IPS-18c (cell line): Measurements from ENCODE around the gene DNAAF5.
A peak's percentile ranks its signal among the peaks of the same experiment; 100 is the strongest.

Experiments used
- H3K4me3 ChIP-seq: 2 replicates; pipeline ENCODE4 v1.7.0; 2013; ENCODE audit warnings: low read depth, mild to moderate bottlenecking, low read length, moderate library complexity; ENCODE audit not compliant: insufficient read depth
- H3K9me3 ChIP-seq: one replicate; pipeline ENCODE4 v1.6.1; 2013; ENCODE audit warnings: mild to moderate bottlenecking, low read length, moderate library complexity; ENCODE audit not compliant: control insufficient read depth, insufficient read depth

Gene DNAAF5

GRCh38 chr7:726084-726853, at the start of gene DNAAF5:
Gene DNAAF5, plus strand, starts transcription at chr7:726699. Its CDS starts 22 bp downstream, at chr7:726721.
- H3K4me3 ChIP-seq, result peak within 1 kb of the TSS; percentile 78
- H3K9me3 ChIP-seq, result no peaks in the 10 kb centered on the region

- Histone ChIP-seq H3K4me3 (no peak overlapping the region), H3K9me3 (no peaks in the 10 kb centered on the region)
Observed at GRCh38 chr7:676972-677385, 49.5 kb upstream of the DNAAF5 start.

DNA sequence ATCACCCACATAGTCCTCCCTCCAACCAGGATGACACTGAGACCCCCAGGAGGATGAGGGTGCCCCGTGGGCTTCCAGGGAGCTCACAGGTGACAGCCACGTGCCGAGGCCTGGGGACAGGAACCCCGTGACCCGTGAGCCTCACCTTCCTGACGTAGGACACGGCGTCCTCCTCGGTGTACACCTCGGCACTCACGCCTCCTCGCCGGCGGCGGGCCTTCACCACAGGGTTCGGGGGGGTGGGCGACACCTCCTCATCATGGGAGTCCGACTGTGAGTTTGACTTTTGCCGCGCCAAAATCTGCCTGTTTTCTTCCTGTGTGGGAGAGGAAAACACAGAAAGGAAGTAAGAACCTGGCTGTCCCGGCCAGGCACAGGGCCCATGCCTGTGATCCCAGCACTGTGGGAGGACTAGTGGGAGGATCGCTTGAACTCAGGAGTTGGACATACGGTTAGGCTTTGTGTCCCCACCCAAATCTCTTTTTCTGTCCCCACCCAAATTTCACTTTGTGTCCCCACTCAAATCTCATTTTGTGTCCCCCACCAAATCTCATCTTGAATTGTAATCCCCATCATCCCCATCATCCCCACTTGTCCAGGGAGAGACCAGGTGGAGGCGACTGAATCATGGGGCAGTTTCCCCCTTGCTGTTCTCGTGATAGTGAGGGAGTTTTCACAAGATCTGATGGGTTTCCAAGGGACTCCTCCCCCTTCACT, 45.9 kb upstream of the DNAAF5 start:
- H3K9me3 ChIP-seq, result no peaks in the 10 kb centered on the region
- no peak overlapping the region for H3K4me3 ChIP-seq

- Histone ChIP-seq H3K4me3 (no peak overlapping the region), H3K9me3 (no peaks in the 10 kb centered on the region)
Observed at GRCh38 chr7:681551-682307, 44.8 kb upstream of the DNAAF5 start.

DNA sequence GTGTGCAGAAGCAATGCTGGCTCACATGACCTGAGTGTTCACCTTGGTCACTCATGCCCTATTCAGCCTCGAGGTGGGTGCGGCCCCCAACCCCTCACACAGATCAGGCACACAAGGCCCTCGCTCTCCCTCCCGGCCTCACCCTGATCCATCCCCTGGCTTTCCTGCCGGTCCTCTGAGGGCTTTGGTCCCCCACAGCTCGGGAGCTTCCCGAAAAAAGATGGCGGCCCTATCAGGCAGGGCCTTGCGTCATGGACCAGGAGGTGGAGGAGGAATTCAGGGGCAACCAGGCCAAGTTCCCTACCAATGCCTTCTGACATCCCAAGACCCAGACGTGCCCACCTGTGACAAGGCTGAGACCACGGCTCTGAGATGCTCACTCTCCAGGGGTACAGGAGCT, 43.7 kb upstream of the DNAAF5 start:
- Histone ChIP-seq H3K9me3 (no peaks in the 10 kb centered on the region), H3K4me3 (no peak overlapping the region)

- Histone ChIP-seq H3K4me3 (no peak overlapping the region; the same call in 1 of the 2 replicates), H3K9me3 (no peaks in the 10 kb centered on the region)
Observed at GRCh38 chr7:683526-684205, 42.8 kb upstream of the DNAAF5 start.

- Histone ChIP-seq H3K9me3 (no peaks in the 10 kb centered on the region), H3K4me3 (no peak overlapping the region)
Observed at GRCh38 chr7:684416-684815, 42.1 kb upstream of the DNAAF5 start.

GRCh38 chr7:685540-685939, 41.0 kb upstream of the DNAAF5 start:
- H3K4me3 ChIP-seq, result no peak overlapping the region
- H3K9me3 ChIP-seq, result no peaks in the 10 kb centered on the region

DNA sequence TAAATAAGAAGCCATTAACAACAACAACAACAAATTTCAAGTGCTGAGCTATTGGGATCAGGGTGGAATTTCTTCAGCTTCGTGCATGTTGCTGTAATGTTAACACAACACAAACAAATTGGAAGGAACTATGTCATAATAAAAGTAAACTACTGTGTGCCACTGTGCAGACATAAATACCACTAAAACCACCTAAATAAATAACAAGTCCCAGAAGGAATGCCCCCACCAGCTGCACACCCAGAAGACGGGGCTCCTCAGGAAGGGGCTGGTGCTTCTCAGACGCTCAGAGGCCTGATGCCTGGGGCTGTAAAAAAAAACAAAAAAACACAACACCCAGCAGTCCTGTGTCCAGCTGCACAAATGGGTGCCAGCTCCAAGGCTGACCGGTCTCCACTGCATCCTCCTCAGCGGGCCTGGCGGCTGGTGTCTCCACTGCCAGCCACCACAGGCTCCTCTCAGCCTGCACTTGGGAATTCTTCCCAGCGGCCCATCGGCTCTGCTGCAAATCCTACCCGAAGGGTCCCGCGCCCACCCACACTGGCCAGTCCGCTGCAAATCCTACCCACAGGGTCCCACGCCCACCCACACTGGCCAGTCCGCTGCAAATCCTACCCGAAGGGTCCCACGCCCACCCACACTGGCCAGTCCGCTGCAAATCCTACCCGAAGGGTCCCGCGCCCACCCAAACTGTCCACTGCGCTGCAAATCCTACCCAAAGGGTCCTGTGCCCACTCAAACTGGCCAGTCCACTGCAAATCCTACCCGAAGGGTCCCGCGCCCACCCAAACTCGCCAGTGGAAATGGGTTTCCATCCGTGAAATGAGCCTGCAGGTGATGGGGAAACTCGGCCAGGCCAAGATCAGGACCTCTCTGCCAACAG, 35.8 kb upstream of the DNAAF5 start:
- H3K9me3 ChIP-seq, result no peaks in the 10 kb centered on the region
- no peak overlapping the region for H3K4me3 ChIP-seq

DNA sequence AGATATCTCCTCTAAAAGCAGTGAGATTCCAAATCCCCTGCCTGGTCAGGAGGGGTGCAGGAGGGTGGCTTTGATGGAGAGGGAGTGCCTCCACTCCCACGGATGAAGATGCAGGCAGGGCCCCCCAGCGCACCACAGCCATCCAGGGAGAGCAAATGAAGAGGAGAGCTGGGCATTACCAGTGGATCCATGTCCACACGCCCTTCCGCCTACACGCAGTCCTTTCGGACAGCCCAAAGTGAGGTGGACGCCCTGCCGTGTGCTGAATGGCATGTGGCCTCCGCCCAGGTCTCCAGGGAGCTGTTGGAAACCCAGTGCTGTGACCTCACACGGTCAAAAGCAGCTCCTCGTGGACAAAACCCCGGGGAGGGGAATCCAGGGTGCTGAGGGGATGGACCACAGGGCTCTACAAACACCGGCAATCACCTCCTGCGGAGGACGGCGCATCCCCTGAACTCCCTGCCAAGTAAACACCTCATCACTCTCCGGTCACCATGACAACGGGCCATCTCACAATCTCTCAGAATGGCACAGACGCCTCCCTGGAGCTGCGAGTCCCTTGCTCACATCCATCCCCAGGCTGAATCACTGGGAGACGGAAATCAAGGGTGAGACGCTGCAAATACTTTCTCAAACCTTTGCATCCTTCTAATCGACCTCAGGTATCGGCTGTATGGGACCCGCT, 35.0 kb upstream of the DNAAF5 start:
- Histone ChIP-seq H3K4me3 (no peak overlapping the region), H3K9me3 (no peaks in the 10 kb centered on the region)

- no peaks in the 10 kb centered on the region for H3K9me3 ChIP-seq
- no peak overlapping the region for H3K4me3 ChIP-seq
Observed at GRCh38 chr7:693280-693679, 33.2 kb upstream of the DNAAF5 start.

GRCh38 chr7:696426-696811, 30.1 kb upstream of the DNAAF5 start:
- no peak overlapping the region for H3K4me3 ChIP-seq
- H3K9me3 ChIP-seq, result no peaks in the 10 kb centered on the region

DNA sequence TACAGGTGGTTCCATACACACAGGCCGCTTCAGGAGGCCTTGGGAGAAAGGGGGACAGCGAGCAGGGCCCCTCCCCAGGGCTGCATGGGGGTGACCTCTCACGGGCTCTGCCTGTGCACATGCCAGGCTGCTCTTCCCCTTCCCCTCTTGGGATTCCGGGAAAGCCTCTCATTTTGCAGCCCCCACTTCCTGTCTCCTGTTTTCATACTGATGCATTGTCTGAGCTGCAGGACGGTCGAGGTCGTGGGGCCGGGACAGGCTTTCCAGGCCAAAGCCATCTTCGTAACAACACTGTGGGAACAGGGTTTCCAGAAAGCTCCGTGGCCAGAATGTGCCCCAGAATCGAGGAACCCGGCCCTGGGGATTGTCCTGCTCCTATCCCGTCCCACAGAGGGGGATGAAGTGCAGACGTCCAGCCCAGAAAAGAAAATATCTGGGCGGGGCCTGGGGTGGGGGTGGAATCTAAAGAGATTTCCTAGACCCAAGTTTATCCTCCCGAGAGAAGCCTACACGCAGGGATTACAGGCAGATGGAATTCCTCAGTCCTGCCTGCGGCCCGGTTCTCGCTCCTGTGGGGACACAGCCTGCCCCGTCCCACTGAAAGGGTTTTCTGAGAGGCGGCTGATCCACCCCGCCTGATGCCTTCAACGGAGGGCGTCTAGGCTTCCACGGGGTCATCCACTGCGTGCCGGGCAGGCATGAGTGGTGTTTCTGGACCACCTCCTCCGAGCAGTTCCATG, 29.5 kb upstream of the DNAAF5 start:
- H3K4me3 ChIP-seq, result no peak overlapping the region
- H3K9me3 ChIP-seq, result no peaks in the 10 kb centered on the region

DNA sequence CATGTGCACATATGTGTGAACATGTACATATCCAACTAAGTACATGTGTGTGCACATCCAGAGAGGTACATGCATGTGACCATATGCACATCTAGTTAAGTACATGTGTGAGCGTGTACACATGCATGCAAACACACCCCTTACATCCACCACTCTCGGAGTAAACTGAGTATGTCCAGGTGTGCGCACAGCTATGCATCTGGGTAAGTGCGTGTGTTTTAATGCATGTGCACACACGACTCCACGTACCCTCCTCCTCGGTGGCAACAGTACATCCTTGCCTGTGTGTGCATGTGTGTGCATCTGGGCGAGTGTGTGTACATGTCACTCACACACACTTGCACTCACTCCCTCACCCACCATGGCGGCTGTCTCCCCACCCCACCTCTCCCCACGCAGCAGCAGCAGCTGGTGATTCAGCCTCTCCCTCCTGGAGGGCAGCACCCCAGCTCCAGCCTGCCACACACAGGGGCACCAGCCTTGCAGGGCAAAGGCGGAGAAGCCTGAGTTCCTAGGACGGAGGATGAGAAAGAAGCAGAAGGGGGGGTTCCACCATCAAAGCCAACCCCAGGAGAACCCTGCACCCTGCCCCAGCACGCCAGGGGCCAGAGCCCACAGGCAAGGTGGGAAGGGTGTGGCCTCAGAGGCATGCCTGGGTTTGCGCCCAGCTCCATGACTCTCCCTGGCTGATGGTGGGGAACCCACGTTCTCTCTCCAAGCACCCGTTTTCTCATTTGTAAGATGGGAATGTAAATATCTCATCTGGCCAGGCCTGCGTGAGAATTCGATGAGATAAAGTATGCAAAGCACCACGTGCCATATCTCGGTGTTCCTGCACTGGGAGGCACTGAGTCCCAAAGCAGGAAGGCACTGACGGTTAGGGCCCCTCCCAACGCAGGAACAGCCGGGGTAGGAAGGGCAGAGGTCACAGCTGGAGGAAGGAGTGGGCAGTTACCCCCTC, 27.7 kb upstream of the DNAAF5 start:
- no peak overlapping the region for H3K4me3 ChIP-seq
- H3K9me3 ChIP-seq, result no peaks in the 10 kb centered on the region
